ENCODE data around the gene ZBP1.

The ZBP1 gene

GRCh38 chr20:57595041-57596030, 24.9 kb downstream of the ZBP1 start:
- Histone ChIP-seq H3K4me1 (ENCODE audit: control insufficient read depth, insufficient read depth, low read length, poor library complexity, severe bottlenecking) (no peaks in the 10 kb centered on the region), H3K36me3 (ENCODE audit: control insufficient read depth, insufficient read depth, low read length) (no peaks in the 10 kb centered on the region), H3K27ac (ENCODE audit: low read depth, low read length, severe bottlenecking) (no peak overlapping the region), H3K4me3 (ENCODE audit: extremely low read depth, insufficient read depth, low read length, poor library complexity, severe bottlenecking) (no peak overlapping the region), H3K9me3 (ENCODE audit: control insufficient read depth, low read length) (no peaks in the 10 kb centered on the region)
- 88 to 93% methylated on average over 25 of the region's 25 CpGs for WGBS, 2 experiments (ENCODE audit: insufficient coverage in 2 of 2)

DNA sequence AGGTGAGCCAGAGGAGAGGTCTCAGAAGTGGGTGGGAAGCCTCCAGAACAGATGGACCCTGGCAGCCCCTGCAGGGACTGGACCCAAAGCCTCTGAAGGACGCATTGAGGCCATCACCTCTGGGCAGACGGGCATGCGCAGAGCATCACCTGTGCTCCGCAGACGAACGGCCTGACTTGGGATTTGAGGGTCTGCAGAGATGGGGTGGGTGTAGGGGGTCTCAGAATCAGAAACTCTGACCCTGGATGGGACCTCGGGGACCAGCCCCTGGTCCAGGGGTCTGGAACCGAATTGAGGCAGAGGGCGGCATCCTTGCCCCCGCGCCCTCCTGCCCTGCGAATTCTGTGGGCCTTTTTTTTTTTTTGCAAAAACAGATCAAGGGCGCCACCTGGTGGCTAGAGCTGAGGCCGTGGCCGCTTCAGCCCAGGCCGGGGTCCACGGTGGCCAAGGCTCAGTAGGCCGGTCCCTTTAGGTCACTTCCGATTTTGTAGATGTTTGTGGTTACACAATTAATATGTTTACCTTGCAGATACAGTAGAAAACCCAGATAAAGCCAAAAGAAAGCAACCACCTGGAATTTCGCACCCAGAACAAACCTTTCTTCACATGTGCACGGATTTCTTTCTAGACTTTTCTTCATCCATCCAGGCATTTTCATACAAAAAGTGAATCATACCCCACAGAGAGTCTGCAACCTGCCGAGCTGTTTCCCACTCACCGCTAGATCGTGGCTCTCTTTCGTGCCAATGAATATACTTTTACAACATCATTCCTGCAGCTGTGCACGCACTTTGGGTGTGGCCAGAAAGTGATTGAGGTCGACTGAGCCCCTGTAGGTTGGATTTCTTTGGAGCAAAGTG, 25.9 kb downstream of the ZBP1 start:
- Histone ChIP-seq H3K36me3 (ENCODE audit: control insufficient read depth, insufficient read depth, low read length) (no peaks in the 10 kb centered on the region), H3K27ac (ENCODE audit: low read depth, low read length, severe bottlenecking) (no peak overlapping the region), H3K4me1 (ENCODE audit: control insufficient read depth, insufficient read depth, low read length, poor library complexity, severe bottlenecking) (no peaks in the 10 kb centered on the region), H3K4me3 (ENCODE audit: extremely low read depth, insufficient read depth, low read length, poor library complexity, severe bottlenecking) (no peak overlapping the region), H3K9me3 (ENCODE audit: control insufficient read depth, low read length) (no peaks in the 10 kb centered on the region)
- WGBS, 2 experiments (ENCODE audit: insufficient coverage in 2 of 2), result 54% methylated on average over 14 to 19 of the region's 27 CpGs

GRCh38 chr20:57593134-57593886, 26.9 kb downstream of the ZBP1 start:
- no peaks in the 10 kb centered on the region for H3K36me3 ChIP-seq (ENCODE audit: control insufficient read depth, insufficient read depth, low read length)
- no peak overlapping the region for H3K27ac ChIP-seq (ENCODE audit: low read depth, low read length, severe bottlenecking)
- H3K4me1 ChIP-seq (ENCODE audit: control insufficient read depth, insufficient read depth, low read length, poor library complexity, severe bottlenecking), result no peaks in the 10 kb centered on the region
- H3K4me3 ChIP-seq (ENCODE audit: extremely low read depth, insufficient read depth, low read length, poor library complexity, severe bottlenecking), result no peak overlapping the region
- no peaks in the 10 kb centered on the region for H3K9me3 ChIP-seq (ENCODE audit: control insufficient read depth, low read length)
- 76 to 81% methylated on average over 14 to 15 of the region's 17 CpGs for WGBS, 2 experiments (ENCODE audit: insufficient coverage in 2 of 2)

DNA sequence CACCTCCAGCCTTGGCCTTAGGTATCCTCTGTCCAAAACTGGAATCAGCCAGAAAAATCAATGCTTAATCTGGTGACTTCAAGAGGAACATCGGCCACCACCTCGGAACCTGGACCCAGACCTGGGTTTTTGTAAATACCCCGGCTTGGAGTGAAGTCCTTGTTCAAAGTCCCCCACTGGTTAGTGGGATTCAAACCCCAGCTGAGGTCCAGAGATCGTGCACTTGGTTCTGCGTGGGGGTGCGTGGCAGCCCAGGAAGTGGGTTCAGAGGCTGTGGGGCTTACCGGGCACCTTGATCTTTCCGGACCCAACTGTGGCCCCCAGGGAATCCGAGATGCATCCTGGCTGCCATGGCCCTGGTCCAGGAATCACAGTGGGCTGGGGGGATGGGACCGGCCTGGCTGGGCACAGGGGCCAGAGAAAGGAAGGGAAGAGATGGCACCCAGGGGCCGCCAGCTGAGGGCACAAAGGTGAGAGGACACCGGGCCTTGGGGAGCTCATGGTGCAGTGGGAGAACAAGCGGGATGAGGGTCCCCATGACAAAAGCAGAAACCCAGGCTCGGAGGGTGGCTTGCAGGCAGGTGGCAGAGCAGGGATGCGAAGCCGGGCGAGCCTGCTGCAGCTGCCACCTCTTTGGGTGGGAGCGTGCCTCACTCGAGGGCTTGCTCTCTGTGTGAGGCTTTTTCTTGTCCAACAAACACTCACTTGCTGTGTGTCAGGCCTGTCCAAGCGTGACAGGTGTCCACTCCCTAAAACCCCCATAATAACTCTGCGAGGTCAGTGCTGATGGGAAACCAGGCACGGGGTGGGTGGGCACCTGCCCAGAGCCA, 27.7 kb downstream of the ZBP1 start:
- no peaks in the 10 kb centered on the region for H3K9me3 ChIP-seq (ENCODE audit: control insufficient read depth, low read length)
- no peak overlapping the region for H3K27ac ChIP-seq (ENCODE audit: low read depth, low read length, severe bottlenecking)
- 86 to 96% methylated on average over 18 to 22 of the region's 22 CpGs for WGBS, 2 experiments (ENCODE audit: insufficient coverage in 2 of 2)
- H3K4me1 ChIP-seq (ENCODE audit: control insufficient read depth, insufficient read depth, low read length, poor library complexity, severe bottlenecking), result no peaks in the 10 kb centered on the region
- H3K36me3 ChIP-seq (ENCODE audit: control insufficient read depth, insufficient read depth, low read length), result no peaks in the 10 kb centered on the region
- H3K4me3 ChIP-seq (ENCODE audit: extremely low read depth, insufficient read depth, low read length, poor library complexity, severe bottlenecking), result no peak overlapping the region

DNA sequence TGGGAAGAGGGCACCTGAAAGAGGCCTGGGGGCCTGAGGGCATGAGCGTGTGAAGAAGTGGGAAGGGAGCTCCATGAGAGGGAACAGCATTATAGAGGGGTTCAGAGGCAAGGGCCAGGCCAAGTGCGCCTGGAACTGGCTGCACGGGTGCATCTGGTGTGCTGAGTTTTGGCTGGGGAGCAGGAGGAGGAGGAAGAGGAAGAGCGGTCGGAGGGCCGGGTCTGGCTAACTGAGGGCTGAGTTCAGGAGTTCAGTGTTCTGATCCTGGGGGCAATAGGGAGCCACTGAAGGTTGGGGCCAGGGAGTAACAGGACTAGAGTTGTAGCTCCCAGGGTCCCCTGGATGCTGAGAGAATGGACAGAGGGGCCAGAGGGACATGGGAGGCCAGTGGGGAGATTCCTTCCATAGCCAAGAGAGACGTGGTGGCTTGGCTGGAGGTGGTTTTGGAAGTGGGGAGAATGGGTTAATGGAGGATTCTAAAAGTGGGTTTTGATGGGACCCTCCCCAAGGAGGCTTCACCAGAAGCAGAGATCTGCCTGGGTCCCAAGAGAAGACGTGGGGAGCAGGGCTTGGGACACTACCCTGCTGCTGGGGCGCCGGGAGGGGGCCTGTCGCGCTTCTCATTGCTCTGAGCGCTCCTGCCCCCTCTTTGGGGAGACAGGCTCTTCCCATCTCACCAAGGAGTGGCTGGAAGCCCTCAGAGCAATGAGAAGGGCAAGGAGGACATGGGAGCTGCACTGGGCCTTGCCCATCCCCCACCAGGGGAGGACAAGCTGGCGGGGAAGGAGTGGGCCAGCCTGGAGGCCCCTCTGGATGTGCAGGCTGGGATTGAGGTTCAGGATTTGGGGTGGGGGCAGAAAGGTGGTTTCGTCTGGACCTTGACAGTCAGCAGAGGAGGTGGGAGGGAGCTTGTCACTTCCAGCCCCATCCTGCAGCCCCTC, 28.7 kb downstream of the ZBP1 start:
- Histone ChIP-seq H3K27ac (ENCODE audit: low read depth, low read length, severe bottlenecking) (no peak overlapping the region), H3K4me1 (ENCODE audit: control insufficient read depth, insufficient read depth, low read length, poor library complexity, severe bottlenecking) (no peaks in the 10 kb centered on the region), H3K4me3 (ENCODE audit: extremely low read depth, insufficient read depth, low read length, poor library complexity, severe bottlenecking) (no peak overlapping the region), H3K36me3 (ENCODE audit: control insufficient read depth, insufficient read depth, low read length) (no peaks in the 10 kb centered on the region), H3K9me3 (ENCODE audit: control insufficient read depth, low read length) (no peaks in the 10 kb centered on the region)
- 86 to 89% methylated on average over 14 to 15 of the region's 15 CpGs for WGBS, 2 experiments (ENCODE audit: insufficient coverage in 2 of 2)

GRCh38 chr20:57590485-57591288, 29.5 kb downstream of the ZBP1 start:
- H3K4me3 ChIP-seq (ENCODE audit: extremely low read depth, insufficient read depth, low read length, poor library complexity, severe bottlenecking), result no peak overlapping the region
- H3K9me3 ChIP-seq (ENCODE audit: control insufficient read depth, low read length), result no peaks in the 10 kb centered on the region
- no peak overlapping the region for H3K27ac ChIP-seq (ENCODE audit: low read depth, low read length, severe bottlenecking)
- 89 to 90% methylated on average over 18 of the region's 18 CpGs for WGBS, 2 experiments (ENCODE audit: insufficient coverage in 2 of 2)
- no peaks in the 10 kb centered on the region for H3K36me3 ChIP-seq (ENCODE audit: control insufficient read depth, insufficient read depth, low read length)
- H3K4me1 ChIP-seq (ENCODE audit: control insufficient read depth, insufficient read depth, low read length, poor library complexity, severe bottlenecking), result no peaks in the 10 kb centered on the region

- Histone ChIP-seq H3K4me3 (ENCODE audit: extremely low read depth, insufficient read depth, low read length, poor library complexity, severe bottlenecking) (no peak overlapping the region), H3K9me3 (ENCODE audit: control insufficient read depth, low read length) (no peaks in the 10 kb centered on the region), H3K4me1 (ENCODE audit: control insufficient read depth, insufficient read depth, low read length, poor library complexity, severe bottlenecking) (no peaks in the 10 kb centered on the region), H3K27ac (ENCODE audit: low read depth, low read length, severe bottlenecking) (no peak overlapping the region), H3K36me3 (ENCODE audit: control insufficient read depth, insufficient read depth, low read length) (no peaks in the 10 kb centered on the region)
- WGBS, 2 experiments (ENCODE audit: insufficient coverage in 2 of 2), result 79 to 87% methylated on average over 8 to 15 of the region's 16 CpGs
Observed at GRCh38 chr20:57589728-57590484, 30.3 kb downstream of the ZBP1 start.

DNA sequence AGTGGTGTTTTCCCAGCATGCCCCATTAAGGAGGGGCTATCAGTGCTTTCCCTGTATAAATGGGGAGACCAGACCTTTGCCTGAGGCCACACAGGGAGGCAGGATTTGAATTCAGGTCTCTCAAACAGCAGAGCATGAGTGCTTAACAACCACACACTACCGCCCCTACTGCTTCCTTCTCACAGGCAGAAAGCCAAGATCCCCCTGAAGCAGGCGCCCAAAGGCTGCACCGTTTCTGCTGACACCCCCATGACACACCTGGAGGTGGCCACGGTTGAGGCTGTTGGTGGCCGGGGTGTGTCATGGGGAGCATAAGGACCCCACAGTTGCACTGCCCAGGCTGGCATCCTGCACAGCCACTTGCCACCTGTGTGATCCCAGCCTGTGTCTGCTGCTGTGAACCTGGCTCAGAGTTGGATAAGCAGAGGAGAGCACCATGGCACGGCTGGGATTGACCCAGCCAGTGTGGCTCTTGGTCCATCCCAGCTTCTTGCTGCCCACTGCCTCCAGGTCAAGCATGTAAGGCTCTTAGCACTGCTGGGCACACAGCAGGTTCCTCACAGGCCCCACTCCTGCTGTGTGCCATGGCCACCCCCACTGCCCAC, 31.0 kb downstream of the ZBP1 start:
- Histone ChIP-seq H3K4me1 (ENCODE audit: control insufficient read depth, insufficient read depth, low read length, poor library complexity, severe bottlenecking) (no peaks in the 10 kb centered on the region), H3K4me3 (ENCODE audit: extremely low read depth, insufficient read depth, low read length, poor library complexity, severe bottlenecking) (no peak overlapping the region), H3K27ac (ENCODE audit: low read depth, low read length, severe bottlenecking) (no peak overlapping the region), H3K9me3 (ENCODE audit: control insufficient read depth, low read length) (no peaks in the 10 kb centered on the region), H3K36me3 (ENCODE audit: control insufficient read depth, insufficient read depth, low read length) (no peaks in the 10 kb centered on the region)
- WGBS, 2 experiments (ENCODE audit: insufficient coverage in 2 of 2), result 80 to 81% methylated on average over 4 to 5 of the region's 6 CpGs
